Duodenal mucosa (tissue), 2 donors: ENCODE measurements around the gene MBP.

Experiments
- H3K27ac ChIP-seq: one replicate; pipeline ENCODE4 v1.7.0; 2013; ENCODE audit warnings: low read depth, low read length
- H3K27me3 ChIP-seq, 2 donors: one replicate each; pipeline ENCODE4 v1.7.0; 2013; ENCODE audit warnings: low read length in 2 of 2, control low read depth in 1 of 2; ENCODE audit not compliant: insufficient read depth in 2 of 2, control insufficient read depth in 1 of 2
- H3K36me3 ChIP-seq, 2 donors: one replicate each; pipeline ENCODE4 v1.7.0; 2013; ENCODE audit warnings: low read length in 2 of 2, control low read depth in 1 of 2; ENCODE audit not compliant: insufficient read depth in 2 of 2, control insufficient read depth in 1 of 2
- H3K4me1 ChIP-seq, 2 donors: one replicate each; pipeline ENCODE4 v1.7.0; 2013; ENCODE audit warnings: low read length in 2 of 2, control low read depth in 1 of 2; ENCODE audit not compliant: insufficient read depth in 2 of 2, control insufficient read depth in 1 of 2
- H3K4me3 ChIP-seq, 2 donors: one replicate each; pipeline ENCODE4 v1.7.0; 2013; ENCODE audit warnings: low read length in 2 of 2, low read depth in 1 of 2
- H3K9ac ChIP-seq, 2 donors: one replicate each; pipeline ENCODE4 v1.7.0; 2013; ENCODE audit warnings: low read length in 2 of 2, low read depth in 1 of 2
- H3K9me3 ChIP-seq, 2 donors: one replicate each; pipeline ENCODE4 v1.7.0; 2013; ENCODE audit warnings: low read length in 2 of 2, control low read depth in 1 of 2; ENCODE audit not compliant: control insufficient read depth in 1 of 2

The MBP gene

DNA sequence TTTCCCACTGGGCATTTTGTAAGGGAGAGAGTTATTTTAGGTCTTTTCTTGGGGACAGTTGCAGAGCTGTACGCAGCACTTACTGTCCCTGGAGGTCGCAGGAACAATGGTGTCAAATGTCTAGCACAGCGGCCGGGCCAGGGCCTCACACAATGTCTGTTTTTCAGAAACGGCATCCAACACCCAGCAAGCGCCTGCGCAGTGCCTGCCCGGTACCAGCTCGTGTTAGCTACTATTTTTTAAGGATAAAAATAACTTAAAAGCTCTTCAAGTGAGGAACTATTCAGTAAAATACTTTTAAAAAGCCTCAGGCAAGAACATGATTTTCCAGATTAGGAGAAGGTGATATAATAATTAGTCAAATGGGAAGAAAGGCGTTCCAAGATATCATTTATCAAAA is 90.0 kb downstream of the MBP start:
- H3K27ac ChIP-seq: no peak overlapping the region
- H3K27me3 ChIP-seq: no peaks in the 10 kb centered on the region
- H3K9ac ChIP-seq: no peak overlapping the region
- H3K4me1 ChIP-seq: no peaks in the 10 kb centered on the region
- H3K4me3 ChIP-seq: no peak overlapping the region
- H3K9me3 ChIP-seq: no peaks in the 10 kb centered on the region
- peaks cover 10 to 14% of the 10 kb centered on the region in 2 donors for H3K36me3 ChIP-seq

DNA sequence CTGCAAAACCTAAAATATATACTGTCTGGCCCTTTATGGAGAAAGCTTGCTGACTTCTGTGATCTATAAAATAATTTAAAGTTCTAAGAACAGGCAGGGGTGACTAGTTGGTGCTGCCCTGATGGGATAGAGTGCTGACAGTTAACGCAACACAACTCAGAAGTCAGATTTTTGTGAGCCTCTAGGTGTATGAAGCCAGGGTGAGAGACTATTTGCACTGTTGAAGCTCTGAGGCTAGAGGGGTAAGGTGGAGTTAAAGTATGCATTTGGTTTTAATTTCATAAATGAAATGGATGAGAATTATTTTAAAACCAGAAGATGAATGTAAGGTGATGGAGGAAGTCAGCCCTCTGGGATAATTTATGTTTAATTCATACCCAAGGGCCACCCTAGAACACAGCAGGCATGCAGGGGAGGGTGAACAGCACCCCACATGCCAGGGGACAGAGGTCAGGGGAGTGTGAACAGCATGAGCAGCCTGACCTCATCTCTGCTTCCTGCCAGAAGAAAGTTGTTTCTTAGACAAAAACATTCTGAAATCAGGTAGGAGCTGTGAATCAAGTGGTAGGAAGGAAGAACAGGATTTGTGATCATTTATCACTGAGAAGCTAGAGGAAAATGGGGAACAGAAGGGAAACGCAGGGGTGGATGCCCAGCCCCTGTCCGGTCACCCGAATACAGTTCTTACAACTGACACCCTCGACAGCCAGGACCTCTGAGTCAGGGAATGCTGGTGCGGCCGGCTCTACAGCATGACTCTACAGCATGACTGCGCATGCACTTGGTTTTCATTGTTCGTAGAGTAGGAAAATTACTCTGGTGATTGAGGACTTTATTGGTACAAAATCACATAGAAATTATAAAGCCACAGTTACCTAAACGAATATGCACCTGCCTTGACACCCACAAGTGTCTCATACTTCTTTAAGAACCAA is 93.1 kb downstream of the MBP start:
- no peak overlapping the region for H3K27ac ChIP-seq
- peaks cover 2 to 5% of the 10 kb centered on the region in 2 donors for H3K36me3 ChIP-seq
- H3K9me3 ChIP-seq: no peaks in the 10 kb centered on the region
- H3K9ac ChIP-seq: no peak overlapping the region
- no peak overlapping the region for H3K4me3 ChIP-seq
- no peaks in the 10 kb centered on the region for H3K4me1 ChIP-seq
- H3K27me3 ChIP-seq: no peaks in the 10 kb centered on the region

DNA sequence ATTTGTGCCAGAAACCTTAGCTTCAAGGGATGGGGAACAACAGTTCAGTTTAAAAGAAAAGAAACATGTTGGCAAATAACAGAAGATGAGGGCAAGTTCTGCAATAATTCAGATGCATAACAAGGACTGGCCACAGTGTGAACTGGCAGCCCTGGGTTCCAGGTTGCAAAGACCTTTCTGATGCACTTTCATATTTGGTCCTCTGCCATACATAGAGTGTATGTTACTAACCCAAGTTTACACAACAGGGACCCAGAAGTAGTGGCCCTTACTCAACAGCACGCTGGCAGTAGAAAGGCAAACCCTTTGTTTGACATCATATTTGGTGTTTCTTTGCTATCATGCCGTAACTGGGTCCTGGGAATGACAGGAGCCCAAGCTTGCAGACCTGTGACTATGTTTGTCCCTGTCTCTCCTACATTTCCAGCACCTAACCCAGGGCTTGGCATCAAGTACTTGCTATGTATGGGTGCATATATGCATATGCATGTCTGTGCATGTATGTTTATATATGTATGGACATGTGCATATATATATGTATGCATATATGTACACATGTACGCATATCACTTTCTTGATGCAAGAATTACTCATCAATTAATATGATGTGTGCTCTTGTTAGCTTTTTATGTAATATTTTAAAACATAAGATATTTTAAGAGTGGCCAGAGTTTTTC is 94.3 kb downstream of the MBP start:
- Histone ChIP-seq H3K36me3 (peaks cover 2 to 9% of the 10 kb centered on the region in 2 donors), H3K4me1 (no peaks in the 10 kb centered on the region), H3K27ac (no peak overlapping the region), H3K9ac (no peak overlapping the region), H3K9me3 (no peaks in the 10 kb centered on the region), H3K27me3 (no peaks in the 10 kb centered on the region), H3K4me3 (no peak overlapping the region)

DNA sequence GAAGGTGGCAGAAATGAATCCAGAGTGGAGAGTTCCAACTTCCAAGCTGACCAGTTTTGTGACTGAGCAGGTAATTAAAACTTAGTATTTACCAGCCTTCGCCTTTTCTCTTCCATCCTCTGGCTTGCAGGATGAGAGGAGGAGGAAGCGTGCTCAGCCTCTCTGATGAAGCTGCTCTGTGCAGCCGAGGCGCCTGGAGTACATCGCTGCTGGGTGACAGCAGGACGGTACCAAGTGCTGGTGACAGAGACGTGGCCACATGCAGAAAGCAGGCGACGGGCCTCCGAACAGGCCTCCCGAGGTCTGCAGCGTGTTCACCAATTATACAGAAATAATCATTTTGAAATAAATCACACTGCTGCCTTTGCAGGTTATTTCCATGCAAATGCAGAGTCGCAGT is 95.0 kb downstream of the MBP start:
- no peak overlapping the region for H3K27ac ChIP-seq
- H3K27me3 ChIP-seq: no peaks in the 10 kb centered on the region
- H3K9me3 ChIP-seq: no peaks in the 10 kb centered on the region
- peaks cover 2 to 9% of the 10 kb centered on the region in 2 donors for H3K36me3 ChIP-seq
- H3K4me1 ChIP-seq: no peaks in the 10 kb centered on the region
- no peak overlapping the region for H3K4me3 ChIP-seq
- H3K9ac ChIP-seq: no peak overlapping the region

DNA sequence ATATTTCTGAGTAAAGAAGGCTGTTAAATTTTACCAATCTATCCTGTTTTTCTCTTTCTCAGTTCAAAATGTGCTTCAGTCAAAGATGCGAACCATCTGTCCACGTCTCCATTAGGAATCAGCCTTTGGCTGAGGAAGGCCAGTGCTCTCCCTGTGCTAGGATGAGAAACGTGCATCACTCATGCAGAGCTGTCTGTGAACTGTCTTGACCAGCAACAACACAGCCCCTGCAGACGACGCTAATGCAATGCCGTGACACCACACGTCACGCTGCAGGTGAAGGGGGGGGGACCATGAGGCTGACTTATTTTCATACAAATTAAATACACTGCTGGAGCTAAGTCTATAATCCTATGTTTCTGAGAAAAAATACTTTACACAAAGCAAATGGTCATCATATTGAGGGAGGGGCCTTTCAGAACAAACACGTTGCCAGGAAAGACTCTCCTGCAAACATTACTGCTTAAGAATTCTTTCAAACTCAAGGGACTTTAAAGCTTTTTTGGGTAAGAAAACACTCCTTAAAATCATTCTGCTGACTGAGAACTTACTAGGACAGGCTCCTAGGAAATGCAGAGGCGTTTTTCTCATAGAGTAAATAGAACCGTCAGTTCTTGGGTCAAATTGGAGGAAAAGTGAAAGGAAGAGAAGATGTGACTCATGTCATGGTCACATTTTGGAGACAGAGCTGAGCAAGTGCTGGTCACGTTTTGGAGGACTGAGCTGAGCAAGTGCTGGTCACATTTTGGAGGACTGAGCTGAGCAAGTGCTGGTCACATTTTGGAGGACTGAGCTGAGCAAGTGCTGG is 97.0 kb downstream of the MBP start:
- Histone ChIP-seq H3K9ac (no peak overlapping the region), H3K4me3 (no peak overlapping the region), H3K27ac (no peak overlapping the region), H3K9me3 (no peaks in the 10 kb centered on the region), H3K27me3 (no peaks in the 10 kb centered on the region), H3K4me1 (no peaks in the 10 kb centered on the region), H3K36me3 (peaks cover 8 to 9% of the 10 kb centered on the region in 2 donors)

DNA sequence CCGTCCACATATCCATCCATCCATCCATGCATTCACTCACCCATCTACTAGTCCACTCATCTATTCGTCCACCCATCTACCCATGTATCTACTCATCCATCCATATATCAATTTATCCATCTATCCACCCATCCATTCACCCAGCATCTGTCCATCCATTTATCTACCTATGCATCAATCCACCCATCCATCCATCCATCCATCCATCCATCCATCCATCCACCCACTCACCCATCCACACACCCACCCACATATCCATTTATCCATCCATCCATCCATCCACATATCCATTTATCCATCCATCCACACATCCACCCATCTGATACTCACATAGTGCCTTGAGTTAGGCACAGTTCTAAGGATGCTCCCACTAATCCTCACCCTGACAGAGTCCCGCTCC is 99.0 kb downstream of the MBP start:
- H3K27me3 ChIP-seq: no peaks in the 10 kb centered on the region
- H3K27ac ChIP-seq: no peak overlapping the region
- H3K36me3 ChIP-seq: peaks cover 8 to 9% of the 10 kb centered on the region in 2 donors
- H3K4me3 ChIP-seq: no peak overlapping the region
- H3K4me1 ChIP-seq: no peaks in the 10 kb centered on the region
- no peaks in the 10 kb centered on the region for H3K9me3 ChIP-seq
- no peak overlapping the region for H3K9ac ChIP-seq

DNA sequence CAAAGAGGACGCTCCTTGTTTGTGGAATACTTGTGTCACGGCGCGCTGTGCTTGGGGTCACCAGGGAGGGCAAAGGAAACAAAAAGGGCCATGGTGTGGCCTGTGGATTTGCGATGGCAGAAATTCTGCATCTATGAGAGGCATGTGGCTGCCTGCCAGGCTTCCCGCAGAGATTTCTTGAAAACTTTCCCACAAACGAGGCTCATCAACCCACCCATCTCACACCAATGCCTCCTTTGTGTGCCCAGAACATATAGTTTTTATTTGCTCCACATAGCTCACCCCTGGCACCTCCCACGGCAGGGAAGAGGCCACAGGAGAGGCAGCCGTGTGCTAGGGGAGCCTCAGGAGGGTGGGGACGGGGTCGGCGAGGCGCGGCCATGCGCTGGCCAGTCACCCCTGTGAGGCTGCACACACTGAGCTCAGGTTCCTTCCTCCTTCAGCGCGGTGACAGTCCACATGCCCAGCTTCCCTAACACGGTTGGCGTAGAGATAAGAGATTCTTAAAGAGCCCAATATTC is 100.3 kb downstream of the MBP start:
- no peak overlapping the region for H3K27ac ChIP-seq
- no peak overlapping the region for H3K4me3 ChIP-seq
- H3K27me3 ChIP-seq: no peaks in the 10 kb centered on the region
- no peak overlapping the region for H3K9ac ChIP-seq
- H3K4me1 ChIP-seq: no peaks in the 10 kb centered on the region
- H3K36me3 ChIP-seq: peaks cover 8 to 9% of the 10 kb centered on the region in 2 donors
- no peaks in the 10 kb centered on the region for H3K9me3 ChIP-seq

DNA sequence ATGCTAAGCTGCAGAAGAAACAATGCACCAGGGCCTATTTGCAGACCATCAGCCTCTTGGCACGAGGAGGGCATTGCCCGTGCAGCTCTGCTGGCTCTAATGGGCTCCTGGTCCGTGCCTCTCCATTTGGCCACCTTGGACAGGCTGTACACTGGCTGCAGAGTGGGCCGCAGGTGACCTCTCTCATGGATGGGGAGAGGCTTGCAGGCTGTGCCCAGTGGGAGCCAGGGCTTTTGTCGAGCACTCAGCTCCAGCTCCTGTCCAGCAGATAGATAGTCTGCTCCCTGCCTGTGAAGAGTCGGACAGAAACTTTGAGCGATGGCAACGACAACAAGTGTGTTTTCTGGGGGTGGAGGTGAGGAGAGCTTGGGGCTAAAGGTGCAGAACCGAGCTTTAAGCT is 100.9 kb downstream of the MBP start:
- Histone ChIP-seq H3K4me3 (no peak overlapping the region), H3K36me3 (peaks cover 8 to 9% of the 10 kb centered on the region in 2 donors), H3K9me3 (no peaks in the 10 kb centered on the region), H3K4me1 (no peaks in the 10 kb centered on the region), H3K27ac (no peak overlapping the region), H3K27me3 (no peaks in the 10 kb centered on the region), H3K9ac (no peak overlapping the region)

DNA sequence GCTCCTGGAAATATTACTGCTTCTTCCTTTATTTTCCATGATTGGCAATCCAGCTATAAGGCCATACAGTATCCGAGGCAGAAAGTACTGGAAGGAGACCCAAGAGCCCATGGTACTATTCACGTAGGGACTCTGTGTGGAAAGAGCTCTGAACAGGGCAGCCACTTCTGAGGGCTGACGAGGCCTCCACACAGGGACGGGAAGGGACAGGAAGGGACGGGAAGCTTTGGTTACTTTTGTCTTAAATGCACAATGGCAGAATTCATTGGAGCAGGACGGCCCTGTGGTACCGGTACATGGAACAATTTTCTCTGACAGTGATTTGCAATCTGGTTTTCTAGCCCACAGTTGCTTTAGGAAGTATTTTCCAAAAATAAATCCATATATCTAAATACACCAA is 102.4 kb downstream of the MBP start:
- Histone ChIP-seq H3K36me3 (peaks cover 6 to 17% of the 10 kb centered on the region in 2 donors), H3K27me3 (no peaks in the 10 kb centered on the region), H3K4me3 (no peak overlapping the region), H3K9ac (no peak overlapping the region), H3K9me3 (no peaks in the 10 kb centered on the region), H3K4me1 (no peaks in the 10 kb centered on the region), H3K27ac (no peak overlapping the region)
